Colonic mucosa (tissue), 4 donors: ENCODE measurements around the gene SF3A2. TPM values are rescaled to one million over a fixed set of nuclear protein-coding genes. Genes with fewer than 3 reads are reported as not detected.

Experiments
- DNase-seq: peaks from one replicate; pipeline ENCODE4 v3.0.0-alpha.2; 2020
- H3K27ac ChIP-seq: fragments of 200-600 bp; one replicate; pipeline ENCODE4 v1.8.0; 2021
- H3K27me3 ChIP-seq: fragments of 200-600 bp; one replicate; pipeline ENCODE4 v1.8.0; 2021
- H3K36me3 ChIP-seq: fragments of 200-600 bp; one replicate; pipeline ENCODE4 v1.8.0; 2021
- H3K4me1 ChIP-seq: fragments of 200-600 bp; one replicate; pipeline ENCODE4 v1.8.0; 2021; ENCODE audit warnings: mild to moderate bottlenecking
- H3K4me3 ChIP-seq: fragments of 200-600 bp; one replicate; pipeline ENCODE4 v1.8.0; 2021
- H3K9ac ChIP-seq, 2 donors: one replicate each; pipeline ENCODE4 v1.7.0; 2013; ENCODE audit warnings: control low read depth in 2 of 2, low read depth in 2 of 2, low read length in 2 of 2
- H3K9me3 ChIP-seq: fragments of 200-600 bp; one replicate; pipeline ENCODE4 v1.8.0; 2021
- CTCF ChIP-seq: fragments of 200-600 bp; IDR thresholded peaks from one replicate; pipeline ENCODE4 v1.8.0; 2022; ENCODE audit warnings: antibody characterized with exemption, mild to moderate bottlenecking
- intact Hi-C: fragments of 100-400 bp; cut with DNase I; formaldehyde crosslinking; loops from one replicate; pipeline ENCODE4 v1.14.1; 2022
- total RNA-seq, 2 donors: library from RNA; stranded (reverse); fragmentation: NEBNext Ultra II Directional in 1 of 2; extraction: Animal tissue kit (Norgen Biotek cat#: 25700) in 1 of 2; gene quantifications; one replicate each; pipeline ENCODE4 v1.2.1, GENCODE V29; 2021
- donor health status: healthy.
- donor health status: DM: no; HTN: no; CAD: no.
- donor health status: DM: no; HTN: no; CAD: no.

SF3A2 gene
- total RNA-seq, 2 donors from 2014 or later = 60.9 to 99.8 TPM

GRCh38 chr19:2224754-2225349 is 11.8 kb upstream of the SF3A2 start:
- Histone ChIP-seq H3K9me3 (no peaks in the 10 kb centered on the region), H3K36me3 (peaks cover 8% of the 10 kb centered on the region)
- intact Hi-C loops = no loop called here

GRCh38 chr19:2225415-2226050 is 11.1 kb upstream of the SF3A2 start:
- intact Hi-C loops = no loop called here

More at GRCh38 chr19:2224754-2225349, 11.8 kb upstream of the SF3A2 start:
- DNase-seq = no peak
- H3K27ac ChIP-seq = no peak overlapping the region
- no peak overlapping the region for H3K4me3 ChIP-seq
- no peaks in the 10 kb centered on the region for H3K27me3 ChIP-seq
- no peak for TF ChIP-seq CTCF
- no peak overlapping the region for H3K9ac ChIP-seq
- H3K4me1 ChIP-seq = no peaks in the 10 kb centered on the region

GRCh38 chr19:2226051-2226839 is 10.4 kb upstream of the SF3A2 start:
- no peaks in the 10 kb centered on the region for H3K4me1 ChIP-seq
- no peak overlapping the region for H3K27ac ChIP-seq
- DNase-seq = no peak
- no peak for TF ChIP-seq CTCF
- H3K9ac ChIP-seq = no peak overlapping the region
- H3K27me3 ChIP-seq = no peaks in the 10 kb centered on the region
- H3K4me3 ChIP-seq = no peak overlapping the region
- peaks cover 4% of the 10 kb centered on the region for H3K36me3 ChIP-seq
- intact Hi-C loops = no loop called here
- H3K9me3 ChIP-seq = no peaks in the 10 kb centered on the region

More at GRCh38 chr19:2225415-2226050, 11.1 kb upstream of the SF3A2 start:
- Histone ChIP-seq H3K4me1 (no peaks in the 10 kb centered on the region), H3K27me3 (no peaks in the 10 kb centered on the region), H3K4me3 (no peak overlapping the region), H3K27ac (no peak overlapping the region), H3K36me3 (peaks cover 4% of the 10 kb centered on the region), H3K9me3 (no peaks in the 10 kb centered on the region), H3K9ac (no peak overlapping the region)
- DNase-seq = no peak
- TF ChIP-seq CTCF = no peak

GRCh38 chr19:2226840-2227360 is 9.7 kb upstream of the SF3A2 start:
- intact Hi-C loops = no loop called here
- Histone ChIP-seq H3K27ac (no peak overlapping the region), H3K4me3 (no peak overlapping the region), H3K4me1 (no peaks in the 10 kb centered on the region), H3K27me3 (no peaks in the 10 kb centered on the region), H3K9ac (no peak overlapping the region), H3K9me3 (no peaks in the 10 kb centered on the region), H3K36me3 (peaks cover 4% of the 10 kb centered on the region)
- no peak for DNase-seq
- TF ChIP-seq CTCF = no peak

GRCh38 chr19:2227415-2228156 is 9.0 kb upstream of the SF3A2 start:
- no peaks in the 10 kb centered on the region for H3K4me1 ChIP-seq
- TF ChIP-seq CTCF = no peak
- intact Hi-C loops = no loop called here
- no peak for DNase-seq
- H3K9ac ChIP-seq = no peak overlapping the region
- no peaks in the 10 kb centered on the region for H3K27me3 ChIP-seq
- no peak overlapping the region for H3K4me3 ChIP-seq
- H3K27ac ChIP-seq = no peak overlapping the region
- peaks cover 4% of the 10 kb centered on the region for H3K36me3 ChIP-seq
- H3K9me3 ChIP-seq = no peaks in the 10 kb centered on the region
